K562 (cell line): ENCODE measurements around the gene CDR2L. TPM values are rescaled to one million over a fixed set of nuclear protein-coding genes. Genes with fewer than 3 reads are reported as not detected.

ENCODE experiments used
- CHD2 ChIP-seq: IDR thresholded peaks from 2 replicates; pipeline ENCODE4 v1.6.1; 2011; ENCODE audit warnings: low read depth, low read length
- CREM ChIP-seq: IDR thresholded peaks from 2 replicates; pipeline ENCODE4 v1.6.1; 2014; ENCODE audit warnings: antibody characterized with exemption, low read depth
- EWSR1 ChIP-seq: fragments of 450-650 bp; IDR thresholded peaks from 2 replicates; pipeline ENCODE4 v1.6.1; 2018; ENCODE audit warnings: borderline replicate concordance, mild to moderate bottlenecking, low read depth, moderate library complexity; ENCODE audit not compliant: partially characterized antibody
- HMGN3 ChIP-seq: IDR thresholded peaks from 2 replicates; pipeline ENCODE4 v1.6.1; 2011; ENCODE audit warnings: borderline replicate concordance, low read depth, mild to moderate bottlenecking, mixed read lengths, low read length; ENCODE audit not compliant: insufficient read length; ENCODE audit errors: extremely low read depth
- IRF2 ChIP-seq: sonication (generic); formaldehyde crosslinking; IDR thresholded peaks from 2 replicates; pipeline ENCODE4 v1.8.1; 2022; ENCODE audit warnings: mild to moderate bottlenecking, missing genetic modification reagents
- KAT8 ChIP-seq: fragments of 450-650 bp; IDR thresholded peaks from 2 replicates; pipeline ENCODE4 v1.6.1; 2016; ENCODE audit warnings: low read depth, mild to moderate bottlenecking
- LCOR ChIP-seq: sonication (generic); formaldehyde crosslinking; IDR thresholded peaks from 2 replicates; pipeline ENCODE4 v1.8.0; 2022; ENCODE audit warnings: mild to moderate bottlenecking, missing genetic modification reagents
- NR2C2 ChIP-seq, 2 experiments: fragments of 200-800 bp in 1 of 2; sonication (Bioruptor generic) in 1 of 2; sonication (generic) in 1 of 2; formaldehyde crosslinking in 1 of 2; IDR thresholded peaks; 2 replicates each; pipeline versions ENCODE4 v1.6.1 to v1.8.0; 2016 to 2022; ENCODE audit warnings: mild to moderate bottlenecking in 1 of 2, missing compliant biosample characterization in 1 of 2, missing genetic modification characterization in 1 of 2, missing genetic modification reagents in 1 of 2
- PHB ChIP-seq: fragments of 250-450 bp; sonication (Bioruptor Pico); IDR thresholded peaks from 2 replicates; pipeline ENCODE4 v1.5.0; 2021
- POLR2H ChIP-seq: IDR thresholded peaks from 2 replicates; pipeline ENCODE4 v1.6.1; 2016; ENCODE audit warnings: missing genetic modification characterization, low read depth, mild to moderate bottlenecking, control low read depth, missing compliant biosample characterization, moderate library complexity
- POLR3G ChIP-seq: IDR thresholded peaks from 2 replicates; pipeline ENCODE4 v1.6.1; 2011; ENCODE audit not compliant: insufficient read length, insufficient replicate concordance; ENCODE audit errors: extremely low read depth
- PTTG1 ChIP-seq: fragments of 450-650 bp; IDR thresholded peaks from 2 replicates; pipeline ENCODE4 v1.6.1; 2016; ENCODE audit warnings: low read depth, mild to moderate bottlenecking, missing genetic modification characterization, missing compliant biosample characterization
- RFX7 ChIP-seq: fragments of 250-450 bp; sonication (Bioruptor Pico); IDR thresholded peaks from 2 replicates; pipeline ENCODE4 v1.5.1; 2021; ENCODE audit warnings: mild to moderate bottlenecking
- RUNX1 ChIP-seq: sonication (generic); IDR thresholded peaks from 2 replicates; pipeline ENCODE4 v1.6.1; 2016; ENCODE audit warnings: antibody characterized with exemption, low read depth
- SIN3B ChIP-seq: fragments of 450-650 bp; IDR thresholded peaks from 2 replicates; pipeline ENCODE4 v1.6.1; 2017; ENCODE audit warnings: low read depth, mild to moderate bottlenecking, moderate library complexity
- SIRT6 ChIP-seq: IDR thresholded peaks from one replicate; pipeline ENCODE4 v1.6.1; 2012; ENCODE audit warnings: low read depth, mild to moderate bottlenecking, control low read depth, inconsistent platforms, low read length, moderate library complexity
- SPI1 ChIP-seq: IDR thresholded peaks from 2 replicates; pipeline ENCODE4 v1.6.1; 2011; ENCODE audit warnings: low read depth, low read length, control low read depth, borderline replicate concordance
- THRAP3 ChIP-seq: fragments of 450-650 bp; IDR thresholded peaks from 2 replicates; pipeline ENCODE4 v1.6.1; 2016; ENCODE audit warnings: mild to moderate bottlenecking, inconsistent platforms, borderline replicate concordance
- ZNF146 ChIP-seq: IDR thresholded peaks from one replicate; pipeline ENCODE4 v1.6.1; 2018; ENCODE audit warnings: missing compliant biosample characterization; ENCODE audit not compliant: unreplicated experiment
- ZNF197 ChIP-seq: fragments of 200-800 bp; sonication (Bioruptor generic); IDR thresholded peaks from 2 replicates; pipeline ENCODE4 v1.6.1; 2016; ENCODE audit warnings: low read depth, missing genetic modification characterization, missing compliant biosample characterization
- ZNF561 ChIP-seq: fragments of 450-650 bp; formaldehyde crosslinking; conservative IDR thresholded peaks from 2 replicates; pipeline ENCODE4 v1.4.0; 2020; ENCODE audit warnings: mild to moderate bottlenecking, moderate library complexity
- polyA plus RNA-seq, 8 experiments: library from polyadenylated mRNA; depleted of rRNA in 4 of 8; stranded (reverse) in 5 of 8; unstranded in 3 of 8; fragments of >200 nt; fragmentation: Nextera tagmentation in 2 of 8; fragmentation: Illumina TruSeq in 1 of 8; extraction: Ambion mirVana in 2 of 8; extraction: Trizol in 1 of 8; gene quantifications; 2 replicates each; pipeline versions ENCODE4 v1.2.1 to v1.2.3, GENCODE V29; 2011 to 2014; ENCODE audit warnings: inconsistent platforms in 1 of 8, missing spikeins in 1 of 8
- total RNA-seq, 7 experiments: library from RNA; depleted of rRNA in 6 of 7; stranded (reverse); fragments of >200 nt in 6 of 7; fragmentation: Illumina TruSeq in 2 of 7; extraction: Trizol in 2 of 7; gene quantifications; 2 replicates each; pipeline versions ENCODE4 v1.2.1 to v1.2.3, GENCODE V29; 2011 to 2021; ENCODE audit warnings: low replicate concordance in 1 of 7
- TF ChIP-seq, protein P1 (sequence below), 2 experiments: fragments of 450-650 bp; conservative IDR thresholded peaks; 2 replicates each; pipeline ENCODE4 v1.6.1; 2017; ENCODE audit warnings: mild to moderate bottlenecking in 2 of 2, moderate library complexity in 2 of 2
- TF ChIP-seq, protein P2 (sequence below): fragments of 250-450 bp; sonication (Bioruptor Pico); IDR thresholded peaks from 2 replicates; pipeline ENCODE4 v1.6.1; 2021; ENCODE audit warnings: mild to moderate bottlenecking
- TF ChIP-seq, protein P3 (sequence below): fragments of 450-650 bp; formaldehyde crosslinking; IDR thresholded peaks from 2 replicates; pipeline ENCODE4 v1.4.0; 2020; ENCODE audit warnings: mild to moderate bottlenecking, moderate library complexity
- TF ChIP-seq, protein P4 (sequence below): fragments of 250-450 bp; sonication (Bioruptor Pico); IDR thresholded peaks from 2 replicates; pipeline ENCODE4 v1.8.0; 2022; ENCODE audit warnings: moderate library complexity, mild to moderate bottlenecking, inconsistent platforms

CDR2L gene
- total and polyA plus RNA-seq, 9 of the 15 experiments (the other 6 are each of a cell fraction or from before 2014, with no cell fraction given), result 2.7 to 16.0 (median 7.3) TPM

DNA sequence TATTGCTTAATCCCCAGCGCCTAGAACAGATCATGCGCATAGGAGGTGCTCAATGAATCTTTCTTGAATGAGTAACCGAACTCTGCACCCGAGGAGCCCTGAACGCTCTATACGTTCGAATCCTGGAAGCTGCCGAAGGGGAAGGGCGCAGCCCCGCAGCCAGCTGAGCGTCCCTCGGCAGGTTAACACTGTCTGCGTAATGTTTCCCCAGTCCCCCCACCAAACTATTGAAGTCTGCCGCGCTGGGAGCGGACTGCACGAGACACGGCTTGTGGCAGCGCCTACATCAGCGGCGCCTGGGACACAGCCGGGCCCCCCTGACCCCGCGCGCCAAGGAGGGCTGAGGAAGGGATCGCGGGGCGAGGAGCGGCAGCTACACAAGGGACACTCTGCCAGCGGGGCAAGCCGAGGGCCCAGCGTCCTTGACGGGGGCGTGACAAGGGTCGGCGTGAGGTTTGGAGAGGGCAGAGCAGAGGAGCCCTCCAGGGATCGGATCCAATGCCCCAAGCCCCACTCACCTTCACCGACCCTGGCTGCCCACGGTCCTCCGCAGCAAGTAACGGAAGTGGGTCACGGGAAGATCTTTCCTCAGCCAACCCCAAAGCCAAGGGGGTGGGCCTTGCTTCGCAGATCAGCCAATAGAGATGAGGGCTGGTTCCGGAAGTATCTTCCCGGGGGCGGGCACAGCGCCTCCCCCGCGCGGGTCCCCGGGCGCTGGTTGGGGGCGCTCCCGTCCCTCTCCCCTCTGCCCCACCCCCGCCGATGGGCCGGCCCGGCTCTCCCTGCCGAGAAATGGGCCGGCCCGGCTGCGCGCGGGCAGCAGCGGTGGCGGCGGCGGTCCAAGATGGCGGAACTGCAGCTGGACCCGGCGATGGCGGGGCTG lies 59.2 kb downstream of the CDR2L start, which contains the start of the genes ATP5PD and KCTD2 (continued):
- TF ChIP-seq ZNF561 (no peak), RFX7 (CRISPR knock-in tag) (no peak), SIRT6 (no peak), POLR3G (no peak), RUNX1 (no peak), LCOR (CRISPR knock-in tag) (peak; percentile 76; the same call in 1 of the 2 replicates), CREM (peak; percentile 85), NR2C2 (CRISPR knock-in tag; IDR thresholded peaks at IDR 0.05) (peak; percentile 71; the same call in 1 of the 2 replicates), NR2C2 (tag; IDR thresholded peaks at IDR 0.05) (peak; percentile 79), CHD2 (peak; percentile 86), PHB (CRISPR knock-in tag) (peak; percentile 39; the same call in 1 of the 2 replicates), IRF2 (no peak), SIN3B (no peak; the same call in 1 of the 2 replicates), THRAP3 (no peak), EWSR1 (no peak), KAT8 (no peak), HMGN3 (peak; percentile 79), ZNF146 (CRISPR knock-in tag) (no peak), SPI1 (peak; percentile 55; the same call in 1 of the 2 replicates), ZNF197 (CRISPR knock-in tag) (no peak), POLR2H (tag) (peak; percentile 65), PTTG1 (no peak)
- TF ChIP-seq, protein P1, sequence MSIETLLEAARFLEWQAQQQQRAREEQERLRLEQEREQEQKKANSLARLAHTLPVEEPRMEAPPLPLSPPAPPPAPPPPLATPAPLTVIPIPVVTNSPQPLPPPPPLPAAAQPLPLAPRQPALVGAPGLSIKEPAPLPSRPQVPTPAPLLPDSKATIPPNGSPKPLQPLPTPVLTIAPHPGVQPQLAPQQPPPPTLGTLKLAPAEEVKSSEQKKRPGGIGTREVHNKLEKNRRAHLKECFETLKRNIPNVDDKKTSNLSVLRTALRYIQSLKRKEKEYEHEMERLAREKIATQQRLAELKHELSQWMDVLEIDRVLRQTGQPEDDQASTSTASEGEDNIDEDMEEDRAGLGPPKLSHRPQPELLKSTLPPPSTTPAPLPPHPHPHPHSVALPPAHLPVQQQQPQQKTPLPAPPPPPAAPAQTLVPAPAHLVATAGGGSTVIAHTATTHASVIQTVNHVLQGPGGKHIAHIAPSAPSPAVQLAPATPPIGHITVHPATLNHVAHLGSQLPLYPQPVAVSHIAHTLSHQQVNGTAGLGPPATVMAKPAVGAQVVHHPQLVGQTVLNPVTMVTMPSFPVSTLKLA (conservative IDR thresholded peaks at IDR 0.05), result peak; percentile 55 to 82
- TF ChIP-seq, protein P2, sequence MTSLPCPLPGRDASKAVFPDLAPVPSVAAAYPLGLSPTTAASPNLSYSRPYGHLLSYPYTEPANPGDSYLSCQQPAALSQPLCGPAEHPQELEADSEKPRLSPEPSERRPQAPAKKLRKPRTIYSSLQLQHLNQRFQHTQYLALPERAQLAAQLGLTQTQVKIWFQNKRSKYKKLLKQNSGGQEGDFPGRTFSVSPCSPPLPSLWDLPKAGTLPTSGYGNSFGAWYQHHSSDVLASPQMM, result no peak
- TF ChIP-seq, protein P3, sequence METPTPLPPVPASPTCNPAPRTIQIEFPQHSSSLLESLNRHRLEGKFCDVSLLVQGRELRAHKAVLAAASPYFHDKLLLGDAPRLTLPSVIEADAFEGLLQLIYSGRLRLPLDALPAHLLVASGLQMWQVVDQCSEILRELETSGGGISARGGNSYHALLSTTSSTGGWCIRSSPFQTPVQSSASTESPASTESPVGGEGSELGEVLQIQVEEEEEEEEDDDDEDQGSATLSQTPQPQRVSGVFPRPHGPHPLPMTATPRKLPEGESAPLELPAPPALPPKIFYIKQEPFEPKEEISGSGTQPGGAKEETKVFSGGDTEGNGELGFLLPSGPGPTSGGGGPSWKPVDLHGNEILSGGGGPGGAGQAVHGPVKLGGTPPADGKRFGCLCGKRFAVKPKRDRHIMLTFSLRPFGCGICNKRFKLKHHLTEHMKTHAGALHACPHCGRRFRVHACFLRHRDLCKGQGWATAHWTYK, result peak; percentile 70; the same call in 1 of the 2 replicates
- TF ChIP-seq, protein P4, sequence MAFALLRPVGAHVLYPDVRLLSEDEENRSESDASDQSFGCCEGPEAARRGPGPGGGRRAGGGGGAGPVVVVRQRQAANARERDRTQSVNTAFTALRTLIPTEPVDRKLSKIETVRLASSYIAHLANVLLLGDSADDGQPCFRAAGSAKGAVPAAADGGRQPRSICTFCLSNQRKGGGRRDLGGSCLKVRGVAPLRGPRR, result no peak
